Dermis microvascular lymphatic vessel endothelial cell (primary cell): ENCODE results near the gene EFHD2. TPM values are rescaled to one million over a fixed set of nuclear protein-coding genes. Genes with fewer than 3 reads are reported as not detected.
"Not testable (repeated sequence)": the region's sequence is repeated elsewhere in the genome, so short reads cannot be mapped to it uniquely, and the experiment has no call there.

Source experiments
- DNase-seq, 2 donors: peaks; one replicate each; pipeline versions ENCODE4 v3.0.0 to v3.0.0-alpha.2; 2010; ENCODE audit warnings: low read depth in 2 of 2
- total RNA-seq: library from RNA; depleted of rRNA; stranded (reverse); fragments of >200 nt; gene quantifications from 2 replicates; pipeline ENCODE4 v1.2.1, GENCODE V29; 2014

EFHD2 gene
- total RNA-seq, 1 donor from 2014 or later, result 33.4 TPM

- no peak for DNase-seq
Measured at GRCh38 chr1:15388201-15388880, 21.3 kb upstream of the EFHD2 start.

DNA sequence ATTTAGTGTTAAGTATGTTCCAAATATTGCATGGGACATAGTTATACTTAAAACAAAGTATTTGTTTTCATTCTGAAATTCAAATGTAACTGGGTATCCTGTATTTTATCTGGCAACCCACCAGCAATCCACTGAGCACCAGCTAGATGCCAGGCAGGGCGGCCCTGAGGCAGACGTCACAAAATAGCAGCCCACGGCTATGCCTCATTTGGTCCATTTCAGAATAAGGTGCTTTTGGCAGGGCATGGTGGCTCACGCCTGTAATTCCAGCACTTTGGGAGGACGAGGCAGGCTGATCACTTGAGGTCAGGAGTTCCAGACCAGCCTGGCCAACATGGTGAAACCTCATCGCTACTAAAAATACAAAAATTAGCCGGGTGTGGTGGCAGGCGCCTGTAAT lies 19.9 kb upstream of the EFHD2 start:
- DNase-seq, result not testable (repeated sequence)

DNA sequence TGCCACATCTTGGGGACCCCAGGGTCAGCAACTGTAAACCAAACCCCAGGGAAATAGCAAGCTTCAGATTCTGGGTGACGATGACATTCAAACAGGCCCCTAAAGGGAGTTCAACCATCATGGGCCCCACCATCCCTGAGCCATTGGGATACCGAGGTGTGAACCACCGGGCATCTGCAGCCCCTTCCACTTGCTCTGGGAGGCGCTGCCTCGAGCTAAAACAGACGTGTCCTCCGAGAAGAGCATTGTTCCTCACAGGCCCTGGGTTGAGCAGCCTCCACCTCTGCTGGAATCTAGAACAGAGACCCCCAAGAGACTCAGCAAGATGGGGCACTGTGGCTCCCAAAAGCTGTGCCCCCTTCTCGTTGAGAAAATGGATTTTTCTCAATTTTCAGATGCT lies 19.0 kb upstream of the EFHD2 start:
- DNase-seq, result no peak

DNA sequence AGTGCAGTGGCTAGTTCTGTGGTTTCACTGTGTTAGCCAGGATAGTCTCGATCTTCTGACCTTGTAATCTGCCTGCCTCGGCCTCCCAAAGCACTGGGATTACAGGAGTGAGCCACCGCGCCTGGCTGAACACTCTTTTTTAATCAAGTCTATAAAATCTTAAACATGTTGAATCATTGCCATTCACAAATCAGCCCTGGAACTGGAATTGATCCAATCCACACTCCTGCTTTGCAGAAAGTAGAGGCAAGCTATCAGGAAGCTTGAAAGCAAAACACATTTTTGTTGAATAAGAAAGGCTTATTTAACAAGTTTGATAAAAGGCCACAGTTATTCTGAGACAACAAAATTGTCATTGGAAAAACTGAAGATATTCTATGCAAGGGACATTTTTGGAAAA lies 18.3 kb upstream of the EFHD2 start:
- no peak for DNase-seq

DNA sequence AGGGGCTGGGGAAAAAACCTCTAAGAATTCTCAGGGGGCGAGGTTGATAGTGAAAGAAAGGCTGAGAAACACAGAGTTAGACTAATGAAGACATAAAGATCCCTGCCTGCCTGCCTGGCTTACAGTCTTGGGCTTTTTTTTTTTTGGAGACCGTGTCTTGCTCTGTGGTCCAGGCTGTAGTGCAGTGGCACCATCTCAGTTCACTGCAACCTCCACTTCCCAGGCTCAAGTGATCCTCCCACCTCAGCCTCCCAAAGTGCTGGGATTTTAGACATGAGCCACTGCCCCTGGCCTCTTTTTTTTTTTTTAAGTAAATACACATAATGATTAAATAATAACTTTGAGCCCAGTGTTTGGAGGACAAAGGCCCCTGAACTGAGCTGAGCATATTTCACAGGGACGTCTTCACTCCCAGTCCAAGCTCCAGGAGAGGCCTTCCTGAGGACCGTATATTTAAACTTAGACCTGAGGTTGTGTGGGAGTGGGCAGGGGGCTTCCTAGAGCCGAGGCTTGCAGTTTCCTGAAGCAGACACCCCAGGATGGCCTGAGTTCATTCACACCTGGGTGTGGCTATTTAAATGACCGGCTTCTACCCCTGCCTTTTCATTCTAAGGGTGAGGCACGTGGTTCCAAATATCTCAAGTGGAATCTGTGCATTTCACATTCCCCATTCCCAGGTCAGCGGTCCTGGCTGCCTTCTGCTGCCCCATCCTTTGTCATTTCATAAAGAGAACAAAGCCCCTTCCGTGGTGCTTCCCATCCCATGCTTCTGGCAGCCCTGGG lies 16.0 kb upstream of the EFHD2 start:
- no peak for DNase-seq

GRCh38 chr1:15394258-15394690 lies 15.4 kb upstream of the EFHD2 start:
- no peak for DNase-seq

GRCh38 chr1:15397236-15397635 lies 12.5 kb upstream of the EFHD2 start:
- no peak for DNase-seq

GRCh38 chr1:15399710-15400109 lies 10.0 kb upstream of the EFHD2 start:
- DNase-seq, result no peak

GRCh38 chr1:15400627-15401026 lies 9.1 kb upstream of the EFHD2 start:
- no peak for DNase-seq

GRCh38 chr1:15401391-15402055 lies 8.2 kb upstream of the EFHD2 start:
- peak in 1 of 2 donors; percentile 63 for DNase-seq

DNA sequence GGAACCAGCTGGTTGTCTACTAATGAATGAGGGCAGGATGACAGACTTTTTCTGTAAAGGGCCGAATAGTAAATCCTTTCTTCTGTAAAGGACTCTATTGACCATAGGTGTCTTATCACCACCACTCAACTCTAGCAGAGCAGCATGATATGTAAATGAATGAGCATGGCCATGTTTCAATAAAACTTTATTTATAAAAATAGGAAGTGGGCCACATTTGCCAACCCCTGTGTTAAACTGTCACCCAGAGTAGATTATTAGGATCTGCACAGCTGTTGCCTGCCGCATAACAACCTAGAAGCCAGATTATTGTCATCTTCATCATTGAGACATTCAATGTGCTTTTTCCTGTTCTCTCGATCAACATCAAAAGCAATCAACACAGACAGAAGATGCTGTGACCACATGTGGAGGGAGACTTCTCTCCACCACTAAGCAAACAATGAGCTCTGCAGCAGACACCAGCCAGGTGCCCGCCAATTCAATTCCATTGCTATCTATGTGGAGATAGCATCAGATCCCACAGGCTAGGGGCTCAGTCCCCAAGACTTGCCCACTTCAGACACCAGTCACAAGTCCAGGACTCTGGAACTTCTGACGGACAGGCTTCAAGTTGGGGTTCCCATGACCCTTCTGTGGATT lies 6.8 kb upstream of the EFHD2 start:
- no peak for DNase-seq

DNA sequence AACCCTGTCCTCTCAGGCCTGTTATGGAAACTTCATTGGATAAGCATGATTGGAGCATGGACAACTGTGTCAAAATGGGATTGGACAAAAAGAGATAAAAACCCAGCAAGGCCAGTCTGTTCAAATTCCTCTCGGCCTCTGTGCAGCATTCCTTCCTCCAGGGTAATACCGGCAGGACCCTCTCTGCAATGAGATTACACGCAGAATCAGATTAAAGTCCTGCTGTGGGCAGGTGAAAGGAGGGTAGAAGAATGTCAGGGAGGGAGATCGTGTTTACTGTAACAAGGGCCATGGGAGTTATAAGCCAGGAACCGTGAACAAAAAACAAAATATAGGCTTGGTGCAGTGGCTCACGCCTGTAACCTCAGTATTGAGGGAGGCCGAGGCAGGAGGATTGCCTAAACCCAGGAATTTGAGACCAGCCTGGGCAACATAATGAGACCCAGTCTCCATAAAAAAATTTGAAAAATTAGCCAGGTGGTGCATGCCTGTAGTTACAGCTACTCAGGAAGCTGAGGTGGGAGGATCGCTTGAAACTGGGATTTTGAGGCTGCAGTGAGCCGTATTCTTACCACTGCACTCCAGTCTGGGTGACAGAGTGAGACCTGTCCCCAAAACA lies 5.6 kb upstream of the EFHD2 start:
- DNase-seq, result no peak

DNA sequence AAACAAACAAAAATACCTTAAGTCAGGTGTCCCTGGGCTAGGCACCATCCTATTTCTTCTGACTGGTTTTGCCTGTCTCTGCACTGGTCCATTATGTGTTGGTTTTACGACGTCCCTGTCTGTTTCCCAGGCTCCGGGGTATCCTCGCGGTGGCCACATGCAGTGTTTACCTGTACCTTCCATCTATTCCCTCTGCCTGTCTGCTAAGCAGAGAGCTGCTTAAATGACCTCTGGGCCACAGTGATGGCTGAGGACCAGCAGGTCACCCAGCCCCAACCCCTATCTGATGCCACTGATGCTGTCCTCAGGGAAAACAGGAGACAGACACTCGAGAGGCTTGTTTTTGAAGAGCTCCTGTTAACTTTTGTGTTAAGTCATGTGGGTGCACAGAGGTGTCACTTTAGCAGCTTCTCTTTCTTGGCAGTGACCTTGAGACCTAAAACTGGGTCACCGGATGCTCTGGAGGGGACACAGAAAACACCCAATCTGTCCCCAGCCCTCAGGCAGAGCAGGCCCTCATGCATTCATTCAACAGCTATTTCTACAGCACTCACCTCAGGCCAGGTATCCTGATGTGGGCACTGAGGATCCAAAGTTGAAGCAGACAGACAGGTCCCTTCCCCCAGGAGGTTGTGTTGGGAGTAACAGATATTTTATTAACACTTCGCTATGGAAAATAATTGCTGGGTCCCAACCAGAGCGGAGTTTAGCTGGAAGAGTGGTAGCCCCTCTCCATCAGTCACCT lies 4.4 kb upstream of the EFHD2 start:
- DNase-seq, result no peak

DNA sequence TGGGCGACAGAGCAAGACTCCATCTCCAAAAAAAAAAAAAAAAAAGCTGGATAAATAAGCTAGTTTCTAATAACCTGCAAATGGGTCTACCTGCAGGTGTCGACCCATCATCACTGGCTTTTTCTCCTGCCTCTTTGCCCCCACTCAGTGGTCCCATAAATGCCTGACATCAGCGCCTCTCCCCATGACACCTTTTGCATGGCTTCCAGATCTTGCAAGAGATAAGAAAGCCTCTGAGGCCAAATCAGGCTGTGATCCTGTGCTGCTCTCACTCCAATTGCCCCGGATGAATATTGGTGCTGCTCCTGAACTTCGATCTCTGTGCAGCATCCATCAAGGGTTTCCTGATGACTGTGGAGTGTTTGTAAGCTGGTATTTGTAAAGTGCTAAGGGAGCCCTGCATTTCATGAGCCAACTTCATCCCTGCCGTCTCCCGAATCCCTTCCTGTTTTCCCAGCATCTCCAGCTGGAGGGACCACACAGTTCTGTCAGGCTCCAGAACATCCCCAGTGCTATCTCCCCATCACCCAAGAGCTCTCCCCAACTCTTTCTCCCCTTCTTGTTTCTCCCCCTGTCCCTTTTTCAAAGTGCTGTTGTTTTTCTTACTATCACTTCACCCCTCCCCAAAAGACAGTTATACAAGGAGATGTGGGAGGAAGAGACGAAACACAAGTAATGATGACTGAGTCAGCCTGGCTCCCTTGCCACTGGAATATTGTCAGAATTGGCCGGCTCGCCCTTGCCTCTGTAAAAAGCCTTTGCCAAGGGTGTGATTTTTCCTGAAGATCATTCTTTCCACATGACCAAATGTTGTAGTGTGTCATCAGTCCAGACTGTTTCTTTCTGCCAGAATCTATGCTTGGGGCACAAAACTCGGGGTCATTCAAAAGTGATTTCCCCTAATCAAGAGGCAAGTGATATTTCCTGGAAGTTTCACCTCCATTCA lies 2.8 kb upstream of the EFHD2 start:
- peak in 1 of 2 donors; percentile 38 for DNase-seq

- DNase-seq, result no peak
Measured at GRCh38 chr1:15407580-15407979, 2.1 kb upstream of the EFHD2 start.

DNA sequence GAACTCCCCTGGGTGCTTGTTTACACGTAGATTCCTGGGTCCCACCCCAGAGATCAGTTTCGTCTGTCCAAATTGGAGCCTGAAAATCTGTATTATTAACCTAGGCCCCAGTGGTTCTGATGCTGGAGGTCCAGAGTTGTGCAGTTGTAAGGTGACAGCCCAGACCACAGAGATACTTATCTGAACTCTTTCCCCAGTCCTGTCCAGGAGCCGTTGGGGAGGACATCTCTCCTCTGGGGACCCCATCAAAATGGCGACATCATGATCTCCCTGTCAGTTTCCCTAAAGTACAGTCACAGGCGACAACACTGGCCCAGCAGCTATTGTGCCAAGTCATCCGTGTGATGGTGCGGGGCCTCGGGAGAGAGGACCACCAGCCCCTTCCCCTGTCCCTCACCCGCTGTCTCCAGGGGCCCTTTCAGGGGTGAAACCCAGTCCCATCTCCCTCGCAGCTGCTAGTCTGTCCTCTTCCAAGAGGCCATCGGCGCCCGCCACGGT lies 749 bp upstream of the EFHD2 start:
- DNase-seq, result no peak

GRCh38 chr1:15410223-15410883 lies 665 bp downstream of the EFHD2 start:
- DNase-seq, result no peak

GRCh38 chr1:15410884-15411245 lies 1.2 kb downstream of the EFHD2 start:
- DNase-seq, result no peak

DNA sequence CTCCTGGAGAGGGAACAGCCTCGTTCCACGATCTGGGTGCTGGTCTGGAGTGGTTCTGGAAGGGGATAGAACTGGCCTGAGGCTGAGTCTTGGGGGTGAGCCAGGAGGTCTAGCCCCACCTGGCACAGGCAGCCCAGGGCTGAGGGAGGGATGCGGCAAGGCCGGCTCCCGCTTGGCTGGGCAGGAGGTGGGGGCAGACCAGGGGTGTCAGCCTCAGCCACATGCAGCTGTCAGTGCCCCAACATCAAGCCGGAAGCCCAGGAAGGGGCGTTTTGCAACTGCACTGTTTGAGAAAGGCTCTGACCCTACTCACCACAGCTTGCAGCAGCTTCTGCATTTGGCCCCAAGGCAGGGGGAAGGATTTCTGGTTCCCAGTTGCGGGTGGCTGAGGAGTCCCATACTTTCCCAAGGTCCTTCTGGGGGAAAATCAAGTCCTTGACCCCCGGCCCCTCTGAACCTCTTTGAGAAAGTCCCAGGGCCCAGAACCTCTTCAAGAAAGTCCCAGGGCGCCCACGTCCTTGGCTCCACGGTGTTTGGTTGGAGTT lies 2.0 kb downstream of the EFHD2 start:
- no peak for DNase-seq
